Colon (tissue), 2 donors: ENCODE measurements around the gene TPSAB1.
"Not testable (repeated sequence)": the region's sequence is repeated elsewhere in the genome, so short reads cannot be mapped to it uniquely, and the experiment has no call there.

Experiments
- FAIRE-seq: peaks from 2 replicates; lab custom pipeline; 2012; peaks lifted over from hg19 to GRCh38; lab: Jason Lieb, UNC
- donor health status: control.
- donor health status: control.

Gene TPSAB1

GRCh38 chr16:1223355-1224214, 16.9 kb upstream of the TPSAB1 start:
- FAIRE-seq, result no peak

- FAIRE-seq, result no peak
Measured at GRCh38 chr16:1224558-1224957, 15.9 kb upstream of the TPSAB1 start.

- no peak for FAIRE-seq
Measured at GRCh38 chr16:1225051-1225451, 15.5 kb upstream of the TPSAB1 start, which contains the start of gene TPSG1. TPSG1 (minus strand) TSS chr16:1225268; CDS start chr16:1225252, 16 bp downstream.

GRCh38 chr16:1225728-1226311, 14.7 kb upstream of the TPSAB1 start:
- not testable (repeated sequence) for FAIRE-seq

GRCh38 chr16:1226692-1227091, 13.8 kb upstream of the TPSAB1 start:
- not testable (repeated sequence) for FAIRE-seq

GRCh38 chr16:1228227-1228626, 12.3 kb upstream of the TPSAB1 start:
- FAIRE-seq, result not testable (repeated sequence)

- not testable (repeated sequence) for FAIRE-seq
Measured at GRCh38 chr16:1229476-1229875, 11.0 kb upstream of the TPSAB1 start.

GRCh38 chr16:1230084-1230470, 10.4 kb upstream of the TPSAB1 start, which contains the start of gene TPSB2:
TPSB2 (minus strand) TSS chr16:1230184; CDS start chr16:1229951, 233 bp downstream.
- FAIRE-seq, result not testable (repeated sequence)

- not testable (repeated sequence) for FAIRE-seq
Measured at GRCh38 chr16:1230471-1231212, 9.9 kb upstream of the TPSAB1 start.

GRCh38 chr16:1231301-1231700, 9.2 kb upstream of the TPSAB1 start:
- FAIRE-seq, result not testable (repeated sequence)

GRCh38 chr16:1232049-1232748, 8.3 kb upstream of the TPSAB1 start:
- not testable (repeated sequence) for FAIRE-seq

- not testable (repeated sequence) for FAIRE-seq
Measured at GRCh38 chr16:1236659-1237058, 3.8 kb upstream of the TPSAB1 start.

- no peak for FAIRE-seq
Measured at GRCh38 chr16:1237990-1238389, 2.5 kb upstream of the TPSAB1 start.

GRCh38 chr16:1238909-1239308, 1.6 kb upstream of the TPSAB1 start:
- FAIRE-seq, result not testable (repeated sequence)

- FAIRE-seq, result not testable (repeated sequence)
Measured at GRCh38 chr16:1239575-1239974, 930 bp upstream of the TPSAB1 start.

- FAIRE-seq, result not testable (repeated sequence)
Measured at GRCh38 chr16:1241081-1241480, 576 bp downstream of the TPSAB1 start.

- not testable (repeated sequence) for FAIRE-seq
Measured at GRCh38 chr16:1243363-1243762, 2.9 kb downstream of the TPSAB1 start.

GRCh38 chr16:1243907-1244850, 3.7 kb downstream of the TPSAB1 start:
- FAIRE-seq, result not testable (repeated sequence)

- no peak for FAIRE-seq
Measured at GRCh38 chr16:1244881-1245280, 4.4 kb downstream of the TPSAB1 start.

GRCh38 chr16:1245452-1246020, 5.0 kb downstream of the TPSAB1 start:
- FAIRE-seq, result no peak
